ENCODE results near the gene C12orf76. TPM values are rescaled to one million over a fixed set of nuclear protein-coding genes. Genes with fewer than 3 reads are reported as not detected.

Gene C12orf76
- polyA plus RNA-seq, 1 experiment, result 10.0 TPM

DNA sequence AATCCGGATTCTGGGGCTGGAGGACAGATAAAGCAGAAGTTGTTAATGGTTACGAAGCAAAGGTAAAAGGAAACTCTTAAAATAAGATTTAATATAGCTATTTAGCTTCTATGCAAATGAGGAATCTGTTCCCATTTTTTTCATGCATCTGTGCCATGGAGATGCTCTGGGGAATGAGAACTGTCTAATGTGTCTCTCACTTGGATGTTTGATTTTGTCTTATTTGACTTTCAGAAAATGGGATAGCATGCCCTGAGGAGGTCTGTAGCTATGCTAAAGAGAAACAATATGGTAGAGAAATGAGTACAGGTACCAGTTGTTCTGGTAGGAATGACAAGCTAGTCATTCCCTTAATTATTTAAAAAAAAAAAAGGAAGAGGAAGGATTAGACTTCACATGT is 24.3 kb downstream of the C12orf76 start:
- H3K27me3 ChIP-seq (ENCODE audit: control insufficient read depth, insufficient read depth, low read length), result no peaks in the 10 kb centered on the region
- no peak overlapping the region for H3K4me3 ChIP-seq (ENCODE audit: low read depth, low read length)
- CTCF ChIA-PET, result interaction anchor here (0.9 to 3.5 kb wide), 4 partner anchors 13 to 179 kb away, joined by 3 to 14 read pairs (median 4); no protein-coding TSS in a partner anchor
- DNase-seq (ENCODE audit: low read depth), result no peak
- TF ChIP-seq CTCF (IDR thresholded peaks at IDR 0.05; ENCODE audit: insufficient read depth, low read depth, low read length), result no peak
- POLR2A ChIA-PET, result interaction anchor here (0.6 to 0.8 kb wide), 3 partner anchors 15 to 36 kb away, joined by 3 to 4 read pairs (median 3); no protein-coding TSS in a partner anchor
- H3K36me3 ChIP-seq (ENCODE audit: control insufficient read depth, insufficient read depth, low read length), result peaks cover 14% of the 10 kb centered on the region

- H3K27me3 ChIP-seq (ENCODE audit: control insufficient read depth, insufficient read depth, low read length), result no peaks in the 10 kb centered on the region
- H3K36me3 ChIP-seq (ENCODE audit: control insufficient read depth, insufficient read depth, low read length), result peaks cover 18% of the 10 kb centered on the region
- no peak overlapping the region for H3K4me3 ChIP-seq (ENCODE audit: low read depth, low read length)
- no peak for TF ChIP-seq CTCF (IDR thresholded peaks at IDR 0.05; ENCODE audit: insufficient read depth, low read depth, low read length)
- peak; percentile 63 for DNase-seq (ENCODE audit: low read depth)
- ChIA-PET POLR2A (interaction anchor here (0.6 to 1.1 kb wide), 3 partner anchors 15 to 36 kb away, joined by 3 read pairs; no protein-coding TSS in a partner anchor), CTCF (interaction anchor here (0.8 to 3.5 kb wide), 3 partner anchors 14 to 178 kb away, joined by 4 to 14 read pairs (median 5); no protein-coding TSS in a partner anchor)
These were observed 25.0 kb downstream of the C12orf76 start for GRCh38 chr12:110023059-110023980.

DNA sequence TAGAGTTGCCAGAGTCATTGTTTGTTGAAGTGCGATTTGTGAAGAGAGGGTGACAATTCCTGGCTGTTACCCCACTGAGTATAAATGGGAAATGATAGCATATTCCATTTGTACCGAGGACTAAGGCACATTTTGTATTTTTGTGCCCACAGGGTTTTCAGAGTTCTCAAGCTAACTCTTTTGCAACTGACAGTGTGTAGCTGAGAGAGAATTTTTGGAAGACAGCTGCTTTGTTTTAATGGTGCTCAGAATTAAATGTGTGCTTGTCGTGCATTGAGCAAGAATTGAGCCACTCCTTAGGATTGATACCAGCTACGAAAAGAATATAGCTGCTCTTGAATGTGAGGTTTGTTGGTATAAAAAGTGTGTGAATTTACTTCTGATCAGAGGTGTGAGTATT is 27.4 kb downstream of the C12orf76 start:
- H3K4me3 ChIP-seq (ENCODE audit: low read depth, low read length), result no peak overlapping the region
- no peak for TF ChIP-seq CTCF (IDR thresholded peaks at IDR 0.05; ENCODE audit: insufficient read depth, low read depth, low read length)
- peaks cover 21% of the 10 kb centered on the region for H3K36me3 ChIP-seq (ENCODE audit: control insufficient read depth, insufficient read depth, low read length)
- CTCF ChIA-PET, result interaction anchor here (0.9 to 2.0 kb wide), 3 partner anchors 9 to 23 kb away, joined by 3 to 11 read pairs (median 7); no protein-coding TSS in a partner anchor
- H3K27me3 ChIP-seq (ENCODE audit: control insufficient read depth, insufficient read depth, low read length), result no peaks in the 10 kb centered on the region
- POLR2A ChIA-PET, result interaction anchor here (0.7 kb wide), 1 partner anchor 17 kb away, joined by 8 read pairs; no protein-coding TSS in a partner anchor
- no peak for DNase-seq (ENCODE audit: low read depth)

GRCh38 chr12:110015132-110015531 is 33.2 kb downstream of the C12orf76 start:
- ChIA-PET CTCF (no interaction called here), POLR2A (no interaction called here)
- Histone ChIP-seq H3K36me3 (ENCODE audit: control insufficient read depth, insufficient read depth, low read length) (peaks cover 29% of the 10 kb centered on the region), H3K27me3 (ENCODE audit: control insufficient read depth, insufficient read depth, low read length) (no peaks in the 10 kb centered on the region), H3K4me3 (ENCODE audit: low read depth, low read length) (no peak overlapping the region)
- DNase-seq (ENCODE audit: low read depth), result no peak
- TF ChIP-seq CTCF (IDR thresholded peaks at IDR 0.05; ENCODE audit: insufficient read depth, low read depth, low read length), result no peak

DNA sequence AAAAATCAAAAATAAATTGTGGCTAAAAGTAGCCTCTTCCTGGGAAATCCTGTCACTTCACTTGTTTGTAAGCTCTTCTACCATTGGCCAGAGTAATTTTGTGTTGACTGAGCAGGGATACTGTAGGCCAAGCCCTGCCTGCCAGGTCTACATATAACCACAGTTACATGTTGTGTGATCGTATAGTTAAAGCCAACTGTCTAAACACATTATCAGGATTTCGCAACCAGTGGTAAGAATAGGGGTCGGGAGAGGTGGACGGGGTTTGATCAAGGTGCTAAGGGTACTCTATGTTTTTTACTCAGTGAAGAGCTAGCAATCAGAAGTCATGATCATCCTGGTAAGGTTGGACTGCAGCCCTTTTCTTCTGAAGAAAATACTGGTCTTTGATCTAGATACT is 35.7 kb downstream of the C12orf76 start:
- no peak for DNase-seq (ENCODE audit: low read depth)
- ChIA-PET POLR2A (no interaction called here), CTCF (interaction anchor here (0.7 to 2.8 kb wide), 3 partner anchors 8 to 84 kb away, joined by 3 to 11 read pairs (median 3); no protein-coding TSS in a partner anchor)
- no peak for TF ChIP-seq CTCF (IDR thresholded peaks at IDR 0.05; ENCODE audit: insufficient read depth, low read depth, low read length)
- H3K36me3 ChIP-seq (ENCODE audit: control insufficient read depth, insufficient read depth, low read length), result peaks cover 20% of the 10 kb centered on the region
- no peak overlapping the region for H3K4me3 ChIP-seq (ENCODE audit: low read depth, low read length)
- H3K27me3 ChIP-seq (ENCODE audit: control insufficient read depth, insufficient read depth, low read length), result no peaks in the 10 kb centered on the region

Measured in BJ (cell line).